Stimulated activated CD4-positive, alpha-beta T cell treated with anti-CD3 and anti-CD28 coated beads, Interleukin-15, amount 100 ng/mL, for 24 hours (primary cell): ENCODE results near the gene UBN1.
"Not testable (repeated sequence)": the region's sequence is repeated elsewhere in the genome, so short reads cannot be mapped to it uniquely, and the experiment has no call there.

Source experiments
- DNase-seq: peaks from one replicate; pipeline ENCODE4 v3.0.0-alpha.2; 2020

The UBN1 gene

DNA sequence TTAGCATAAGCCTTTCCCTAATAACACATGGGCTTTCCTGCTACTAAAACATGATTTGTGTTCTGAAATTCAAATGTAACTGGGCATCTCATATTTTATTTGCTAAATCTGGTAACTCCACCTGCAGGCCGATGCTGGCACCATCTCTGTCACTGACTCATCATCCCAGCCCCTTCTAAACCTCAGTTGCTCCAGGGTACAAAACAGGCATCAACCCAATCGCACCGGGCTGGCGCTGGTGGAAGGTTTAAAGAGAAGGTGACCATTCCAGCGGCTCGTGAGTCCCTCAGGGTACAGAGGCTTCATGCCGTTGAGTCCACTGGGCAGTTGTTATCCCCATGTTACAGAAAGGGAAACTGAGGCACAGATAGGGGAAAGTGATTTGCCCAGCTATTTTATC is 62.5 kb downstream of the UBN1 start:
- DNase-seq: no peak

DNA sequence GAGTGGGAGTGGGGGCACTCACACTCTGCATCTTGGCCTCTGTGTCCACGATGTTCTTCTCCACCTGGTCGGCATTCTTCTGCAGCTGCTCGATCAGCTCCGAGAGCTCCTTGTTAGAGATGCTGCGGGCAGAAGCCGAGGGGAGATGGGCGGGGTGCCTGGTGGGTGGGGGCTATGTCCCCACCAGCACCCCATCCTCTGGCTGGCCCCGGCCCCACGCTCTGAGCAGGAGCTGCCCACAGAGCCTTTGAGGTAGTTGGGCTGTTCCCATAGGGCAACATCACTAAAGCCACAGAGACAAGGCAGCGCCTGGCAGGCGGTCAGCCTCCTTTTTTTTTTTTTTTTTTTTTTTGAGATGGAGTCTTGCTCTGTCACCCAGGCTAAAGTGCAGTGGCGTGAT is 63.5 kb downstream of the UBN1 start:
- no peak for DNase-seq

DNA sequence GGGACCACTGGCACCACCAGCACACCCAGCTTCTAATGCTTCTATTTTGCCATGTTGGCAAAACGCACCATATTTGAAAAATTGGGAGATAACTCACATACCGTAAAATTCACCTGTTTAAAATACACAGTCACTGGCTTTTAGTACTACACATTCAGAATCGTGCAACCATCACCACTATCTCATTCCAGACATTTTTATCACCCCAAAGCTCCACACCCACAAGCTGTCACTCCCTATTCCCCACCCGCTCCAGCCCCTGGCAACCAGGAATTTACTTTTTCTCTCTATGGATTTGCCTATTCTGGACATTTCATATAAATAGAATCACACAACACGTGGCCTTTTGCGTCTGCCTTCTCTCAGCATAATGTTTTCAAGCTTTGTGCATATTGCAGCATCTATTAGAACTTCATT is 64.7 kb downstream of the UBN1 start:
- no peak for DNase-seq

DNA sequence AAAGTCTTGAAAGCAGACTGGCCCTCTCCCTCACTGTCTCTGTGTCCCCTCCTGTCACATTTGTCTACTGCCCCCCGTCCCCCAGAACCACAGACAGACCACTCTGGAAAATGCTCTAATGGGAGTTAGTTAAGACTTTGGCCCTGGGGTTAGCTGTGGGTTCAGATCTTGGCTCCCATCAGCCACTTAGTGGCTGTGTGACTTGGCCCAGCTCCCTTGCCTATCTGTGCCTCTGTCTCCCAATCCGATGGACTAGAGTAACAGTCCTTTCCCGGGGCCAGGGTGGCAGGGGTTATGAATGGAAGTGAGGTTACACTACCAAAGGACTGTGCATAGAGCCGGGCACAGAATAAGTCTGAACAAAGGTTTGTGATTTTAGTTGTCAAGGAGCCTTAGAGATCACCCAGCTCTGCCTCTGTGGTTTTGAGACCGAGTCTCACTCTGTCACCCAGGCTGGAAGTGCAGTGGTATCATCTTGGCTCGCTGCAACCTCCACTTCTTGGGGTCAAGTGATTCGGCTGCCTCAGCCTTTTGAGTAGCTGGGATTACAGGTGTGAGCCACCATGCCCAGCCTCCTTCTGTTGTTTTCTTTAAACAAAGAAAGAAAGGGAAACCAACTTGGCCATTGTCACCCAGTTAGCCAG is 66.0 kb downstream of the UBN1 start:
- no peak for DNase-seq

DNA sequence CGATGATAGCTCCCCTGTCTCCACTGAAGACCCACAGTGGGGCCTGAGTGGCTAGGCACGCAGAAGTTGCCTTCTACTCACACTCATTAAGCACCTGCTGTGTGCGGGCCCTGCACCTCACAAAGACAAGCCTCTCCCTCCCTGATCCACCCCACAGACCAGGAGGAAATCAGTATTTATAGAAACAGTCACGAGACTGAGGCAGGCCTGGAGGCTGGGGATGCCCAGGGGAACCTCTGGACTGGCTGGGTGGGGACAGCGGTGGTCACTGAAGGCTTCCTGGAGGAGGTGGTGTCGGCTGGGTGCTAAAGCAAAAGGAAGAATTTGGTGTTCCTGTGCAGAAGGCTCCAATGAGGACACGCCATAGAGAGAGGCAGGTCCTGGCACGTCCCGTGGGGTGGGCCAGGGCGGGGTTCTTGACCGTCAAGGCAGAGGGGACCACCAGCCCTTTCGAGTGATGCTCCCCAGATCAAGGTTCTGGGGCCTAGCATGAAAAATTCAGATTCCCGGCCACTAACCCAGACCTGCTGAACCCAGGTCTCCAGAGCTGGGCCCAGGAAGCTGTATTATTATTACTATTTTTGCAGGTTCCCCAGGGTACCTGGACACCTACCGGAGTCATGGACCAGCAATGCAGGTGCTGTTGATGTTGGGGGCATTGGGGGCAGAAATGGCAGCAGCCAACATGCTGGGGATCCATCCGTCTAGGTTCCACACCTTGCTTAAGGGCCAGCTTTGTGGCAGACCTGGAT is 66.7 kb downstream of the UBN1 start:
- DNase-seq: no peak

DNA sequence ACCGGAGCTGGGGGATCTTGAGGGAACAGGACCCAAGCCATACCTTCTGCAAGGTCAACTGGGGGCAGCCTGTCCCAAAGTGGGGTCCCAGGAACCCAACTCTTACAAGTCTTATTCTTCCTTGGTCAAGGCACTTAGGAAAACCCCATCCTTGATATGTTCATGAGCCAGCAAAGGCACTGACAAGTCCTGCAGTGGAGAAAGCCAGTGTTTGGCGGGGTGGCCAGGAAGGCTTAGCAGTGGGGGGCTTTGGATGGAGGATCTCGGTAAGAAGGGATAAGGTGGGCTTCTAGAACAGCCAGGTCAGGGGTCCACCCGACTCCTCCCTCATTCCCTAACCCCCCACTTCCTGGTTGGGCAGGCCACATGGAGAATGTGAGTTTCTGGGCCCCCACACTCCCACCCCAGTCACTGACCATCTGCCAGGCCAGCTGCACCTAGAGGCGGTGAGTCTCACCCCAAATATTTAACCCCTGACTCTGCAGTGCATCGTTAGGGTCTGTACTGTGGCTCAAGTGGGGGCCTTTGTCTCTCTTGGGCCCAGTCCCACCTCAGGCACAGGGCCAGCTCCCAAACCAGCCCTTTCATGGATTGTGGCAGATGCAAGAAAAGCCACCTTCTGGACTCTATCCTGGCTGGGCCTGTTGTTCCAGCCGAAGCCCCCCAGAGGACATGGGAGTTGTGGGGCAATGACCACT is 67.4 kb downstream of the UBN1 start:
- DNase-seq: no peak

DNA sequence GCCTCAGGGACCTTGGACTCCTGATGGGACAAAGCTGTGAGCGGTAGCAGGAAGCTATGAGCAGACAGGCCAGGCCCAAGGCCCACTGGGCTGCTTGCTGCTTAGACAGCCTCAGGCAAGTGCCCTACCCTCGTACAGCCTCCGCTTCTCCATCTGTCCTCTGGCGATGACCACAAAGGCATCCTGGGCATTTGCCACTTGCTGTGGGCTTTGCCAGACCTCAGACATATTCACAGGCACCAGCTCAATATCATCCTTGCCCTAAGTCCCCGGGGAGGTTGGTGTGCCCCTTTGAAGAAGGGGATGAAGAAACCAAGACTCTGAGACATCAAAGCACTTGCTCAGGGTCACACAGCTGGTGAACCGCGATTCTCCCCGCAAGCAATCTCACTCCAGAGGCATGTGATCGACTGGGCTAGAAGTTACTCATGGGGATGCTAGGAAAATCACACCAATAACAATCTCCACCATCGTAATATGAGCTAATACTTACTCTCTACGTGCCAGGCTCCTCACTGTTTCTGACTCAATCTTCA is 68.0 kb downstream of the UBN1 start:
- DNase-seq: no peak

DNA sequence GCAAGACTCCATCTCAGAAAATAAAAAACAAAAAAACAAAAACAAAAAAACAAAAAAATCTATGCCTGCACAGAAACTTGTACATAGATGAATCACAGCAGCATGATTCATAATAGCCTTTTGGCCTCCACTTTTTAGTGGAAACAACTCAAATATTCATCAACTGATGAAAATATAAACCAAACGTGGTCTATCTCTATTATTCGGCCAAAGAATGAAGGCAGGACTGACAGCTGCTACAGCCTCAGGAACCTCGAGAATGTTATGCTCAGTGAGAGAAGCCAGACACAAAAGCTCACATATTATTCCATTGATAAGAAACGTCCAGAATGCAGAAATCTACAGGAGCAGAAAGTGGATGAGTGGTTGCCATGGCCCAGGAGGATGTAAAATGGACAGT is 69.8 kb downstream of the UBN1 start:
- DNase-seq: no peak

DNA sequence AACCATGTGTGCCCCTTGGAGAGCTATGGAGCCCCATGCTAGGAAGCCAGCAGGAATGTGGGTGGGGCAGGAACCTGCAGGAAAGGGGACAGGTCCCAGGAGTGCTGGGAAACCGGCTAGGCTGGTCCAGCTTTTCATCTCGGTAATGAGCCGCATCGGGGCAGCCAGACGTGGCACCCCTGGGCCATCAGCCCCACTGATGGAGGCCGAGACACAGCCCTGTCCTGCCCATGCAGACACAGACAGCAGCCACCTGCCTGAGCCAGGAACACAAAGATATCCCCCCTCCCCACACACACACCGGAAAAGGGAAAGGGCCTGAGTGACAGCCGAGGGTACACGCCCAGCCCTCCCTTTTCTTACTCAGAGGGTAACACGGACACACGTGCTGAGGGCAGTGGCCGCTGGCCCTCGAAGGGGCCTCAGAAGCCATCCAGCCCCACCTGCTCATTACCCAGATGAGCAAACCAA is 71.5 kb downstream of the UBN1 start:
- DNase-seq: no peak

DNA sequence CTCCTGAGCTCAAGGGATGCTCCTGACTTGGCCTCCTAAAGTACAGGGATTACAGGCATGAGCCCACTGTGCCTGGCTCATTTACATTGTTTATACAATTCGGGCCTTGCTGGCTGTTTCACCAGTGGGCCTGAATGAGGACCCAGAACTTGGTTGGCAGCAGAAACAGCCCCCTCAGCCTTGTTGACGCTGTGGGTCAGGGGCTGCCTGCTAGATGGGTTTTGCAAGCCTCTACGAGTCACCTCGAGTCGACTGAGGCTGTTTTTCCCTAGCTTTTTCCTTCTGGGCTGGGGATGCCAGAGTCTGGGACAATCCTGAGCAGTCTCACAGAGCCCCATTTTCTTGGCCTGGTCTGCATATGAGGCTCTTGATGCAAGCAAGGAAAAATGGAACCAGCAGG is 73.5 kb downstream of the UBN1 start:
- no peak for DNase-seq

DNA sequence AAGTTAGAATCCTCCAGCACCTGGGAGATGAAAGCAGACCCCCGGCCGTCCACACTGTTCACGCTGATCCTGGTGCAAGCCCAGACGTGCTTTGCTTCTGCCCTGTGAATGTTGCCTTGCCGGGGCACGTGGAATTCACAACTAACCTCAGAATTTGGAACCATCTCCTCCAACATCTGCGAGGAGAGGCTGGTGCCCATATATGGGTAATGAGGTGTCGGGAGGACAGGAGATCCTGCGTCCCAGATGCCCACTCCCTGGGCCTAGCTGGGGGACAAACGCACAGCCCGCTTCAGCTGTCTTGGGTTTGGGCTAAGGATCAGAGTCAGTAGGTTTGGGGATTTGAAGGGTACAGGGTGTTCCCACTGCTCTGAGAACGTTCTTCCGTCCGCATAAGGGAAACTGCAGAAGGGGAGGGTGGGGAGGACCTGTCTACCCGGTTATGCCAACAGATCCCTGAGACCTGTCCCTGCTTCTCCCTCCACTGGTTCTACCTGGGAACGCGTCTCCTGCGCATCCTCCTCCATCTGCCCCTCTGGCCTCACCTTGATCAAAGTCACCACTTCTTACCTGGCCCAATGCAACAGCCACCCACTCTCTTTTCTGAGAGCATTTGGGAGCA is 75.6 kb downstream of the UBN1 start:
- no peak for DNase-seq

DNA sequence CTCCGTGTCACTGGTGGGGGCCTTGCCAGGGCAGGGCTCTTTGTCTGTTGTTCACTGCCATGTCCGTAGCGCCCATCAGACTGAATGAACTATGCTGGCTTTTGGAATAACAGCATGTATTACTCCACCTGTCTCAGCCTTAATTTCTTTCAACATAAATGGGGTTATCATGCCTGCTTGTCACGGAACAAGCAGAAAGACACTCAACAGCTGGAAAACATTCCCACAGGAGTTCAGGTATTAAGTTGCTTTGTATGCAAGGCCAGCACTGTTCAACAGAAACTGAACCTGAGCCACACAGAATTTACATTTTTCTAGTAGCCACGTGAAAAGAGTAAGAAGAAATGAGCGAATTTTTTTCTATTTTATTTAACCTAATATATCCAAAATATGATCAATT is 76.6 kb downstream of the UBN1 start:
- DNase-seq: no peak

DNA sequence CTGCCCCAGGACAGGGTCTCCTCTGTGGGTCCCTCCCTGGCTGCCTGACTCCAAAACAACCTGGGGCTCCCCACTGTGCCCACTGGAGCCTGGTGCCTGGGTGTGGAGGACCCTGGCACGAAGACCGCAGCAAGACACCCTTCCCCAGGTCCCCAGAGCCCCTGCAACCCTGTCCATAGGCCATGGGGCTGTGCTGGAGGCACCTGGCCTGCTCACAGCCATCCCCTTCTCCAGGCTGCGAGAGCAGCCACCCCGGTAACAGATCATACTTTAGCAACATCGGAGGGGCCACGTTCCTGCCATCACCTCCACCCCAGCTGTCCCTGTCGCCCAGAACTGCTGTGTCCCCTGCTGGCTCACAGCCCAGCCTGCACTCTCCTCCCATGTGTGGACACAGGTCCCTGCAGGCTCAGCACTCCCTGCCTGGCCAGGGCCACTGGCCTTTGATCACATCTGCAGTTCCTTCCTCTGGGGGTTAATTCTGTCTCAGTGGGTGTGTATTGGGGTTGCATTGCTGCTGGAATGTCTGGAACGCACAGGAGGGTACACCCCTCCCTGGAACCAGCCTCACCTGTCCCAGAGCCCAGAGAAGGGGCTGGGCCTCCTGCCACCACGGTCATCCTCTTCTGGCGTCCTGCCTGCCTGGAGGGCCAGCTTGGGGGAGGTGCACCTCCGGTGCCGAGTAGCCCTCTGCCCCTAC is 77.5 kb downstream of the UBN1 start:
- no peak for DNase-seq

DNA sequence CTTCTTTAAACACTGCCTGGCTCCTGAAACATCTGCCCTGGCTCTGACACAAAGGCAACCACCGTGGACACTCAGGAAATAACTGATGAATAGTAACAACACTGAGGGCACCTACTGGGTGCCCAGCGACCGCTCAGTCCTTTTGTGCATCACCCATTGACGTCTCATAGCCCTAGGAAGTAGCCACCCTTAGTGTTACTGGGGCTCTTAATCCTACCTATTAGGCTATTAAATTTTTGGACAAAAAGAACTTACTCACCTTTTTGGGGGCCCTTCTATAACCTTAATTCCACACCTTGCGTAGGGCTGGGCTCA is 78.0 kb downstream of the UBN1 start:
- DNase-seq: no peak

DNA sequence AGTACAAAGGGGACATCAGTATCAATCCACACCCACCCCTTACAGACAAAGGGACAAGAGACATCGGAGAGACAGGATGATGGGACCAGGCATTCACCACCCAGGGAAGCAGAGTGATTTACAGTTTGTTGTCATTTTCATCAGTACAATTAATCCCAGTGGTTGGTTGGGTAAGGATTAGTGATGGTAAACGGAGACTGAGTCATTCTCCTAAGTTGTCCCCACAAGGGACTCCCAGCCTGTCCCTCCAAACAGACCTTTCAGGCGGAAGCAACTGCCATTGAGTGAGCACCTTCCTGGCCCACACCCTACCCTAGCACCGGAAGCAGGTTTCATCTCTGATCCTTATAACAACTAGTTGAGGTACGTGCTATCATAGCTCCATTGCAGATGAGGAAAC is 78.5 kb downstream of the UBN1 start:
- no peak for DNase-seq

DNA sequence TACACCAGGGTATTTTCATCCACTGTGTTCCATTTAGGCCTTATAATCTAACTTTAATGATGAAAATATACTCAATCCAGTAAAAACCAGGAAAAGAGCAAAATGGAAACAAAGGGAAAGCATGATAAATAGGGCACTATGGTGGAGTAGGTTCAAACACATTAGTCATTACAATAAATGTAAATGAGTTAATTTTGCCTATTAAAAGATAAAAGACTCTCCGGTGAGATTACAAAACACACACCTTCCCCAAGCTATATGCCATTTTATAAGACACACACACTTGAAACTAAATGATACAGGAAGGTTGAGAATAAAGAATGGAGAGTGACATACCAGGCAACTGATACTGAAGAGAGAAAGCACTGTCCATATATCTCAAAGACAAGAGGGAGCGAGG is 79.6 kb downstream of the UBN1 start:
- DNase-seq: no peak

DNA sequence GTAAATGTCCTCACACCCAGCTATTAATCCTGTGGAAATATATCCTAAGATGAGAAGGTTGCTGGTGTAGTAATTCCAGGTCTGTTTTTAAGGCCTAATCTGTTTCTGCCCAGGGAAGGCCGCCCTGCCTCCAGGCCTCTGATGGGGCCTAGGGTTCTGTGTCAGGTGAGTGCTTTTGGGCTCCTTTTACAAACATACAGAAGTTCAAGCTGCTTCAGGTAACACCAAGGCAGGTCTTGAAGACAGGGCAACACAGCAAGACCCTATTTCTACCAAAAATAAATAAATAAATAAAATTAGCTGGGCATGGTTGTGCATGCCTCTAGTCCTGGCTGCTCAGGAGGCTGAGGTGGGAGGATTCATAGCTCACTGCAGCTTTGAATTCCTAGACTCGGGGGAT is 80.4 kb downstream of the UBN1 start:
- DNase-seq: no peak

DNA sequence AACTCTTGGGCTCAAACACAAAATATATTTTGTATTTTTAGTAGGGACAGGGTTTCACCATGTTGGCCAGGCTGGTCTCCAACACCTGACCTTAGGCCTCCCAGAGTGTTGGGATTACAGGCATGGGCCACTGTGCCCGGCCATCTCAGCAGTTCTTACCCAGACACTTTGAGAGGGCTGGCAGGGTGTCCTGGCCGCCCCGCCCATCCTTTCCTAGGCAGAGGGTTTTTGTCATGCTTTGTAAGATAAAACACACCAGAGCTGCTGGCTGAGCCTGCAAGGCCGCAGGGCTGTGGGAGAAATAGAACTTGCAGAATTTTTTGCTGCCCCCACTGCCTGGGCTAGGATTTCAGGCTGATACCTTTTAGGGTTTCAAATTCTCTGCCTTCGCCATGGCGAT is 80.9 kb downstream of the UBN1 start:
- no peak for DNase-seq

DNA sequence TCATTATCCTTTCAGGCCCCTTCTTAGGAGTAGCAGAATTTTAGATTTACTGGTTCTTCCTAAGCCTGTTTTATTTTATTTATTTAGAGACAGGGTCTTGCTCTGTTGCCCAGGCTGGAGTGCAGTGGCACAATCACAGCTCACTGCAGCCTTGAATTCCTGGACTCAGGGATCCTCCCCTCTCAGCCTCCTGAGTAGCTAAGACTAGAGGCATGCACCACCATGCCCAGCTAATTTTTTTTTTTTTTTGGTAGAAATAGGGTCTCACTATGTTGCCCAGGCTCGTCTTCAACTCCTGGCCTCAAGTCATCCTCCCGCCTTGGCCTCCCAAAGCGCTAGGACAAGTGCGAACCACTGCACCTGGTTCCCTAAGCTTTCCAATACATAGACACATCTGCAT is 82.3 kb downstream of the UBN1 start:
- not testable (repeated sequence) for DNase-seq

DNA sequence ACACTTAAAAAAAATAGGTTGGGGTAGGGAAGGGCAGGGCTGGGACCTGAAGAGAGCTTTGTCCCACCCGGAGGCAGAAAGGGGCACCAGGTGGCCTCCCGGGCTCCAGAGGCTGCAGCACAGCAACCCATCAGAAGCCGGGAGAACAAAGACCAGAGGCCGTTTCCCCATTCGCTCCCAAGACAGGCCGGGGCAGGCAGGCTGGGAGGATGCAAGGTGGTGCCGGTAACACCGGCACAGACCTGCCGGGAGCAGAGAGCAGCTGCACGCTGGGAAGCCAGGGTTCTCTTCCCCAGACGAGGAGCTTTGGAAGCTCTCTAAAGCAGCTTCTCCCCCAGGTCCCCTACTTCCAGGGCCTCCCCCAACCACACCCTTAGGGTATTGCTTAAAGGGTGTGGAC is 84.1 kb downstream of the UBN1 start:
- DNase-seq: no peak
